HEK293T (cell line): ENCODE data around the gene PSMD9.

Experiments
- ARNT ChIP-seq: fragments of 450-650 bp; IDR thresholded peaks from 2 replicates; pipeline ENCODE4 v1.6.1; 2017; ENCODE audit warnings: mild to moderate bottlenecking
- BHLHE40 ChIP-seq: fragments of 450-650 bp; IDR thresholded peaks from 2 replicates; pipeline ENCODE4 v1.6.1; 2016; ENCODE audit warnings: mild to moderate bottlenecking, moderate library complexity, borderline replicate concordance
- FOXM1 ChIP-seq: fragments of 450-650 bp; IDR thresholded peaks from 2 replicates; pipeline ENCODE4 v1.6.1; 2017; ENCODE audit warnings: mild to moderate bottlenecking, borderline replicate concordance
- L3MBTL2 ChIP-seq: fragments of 450-650 bp; conservative IDR thresholded peaks from 2 replicates; pipeline ENCODE4 v1.6.1; 2016; ENCODE audit warnings: mild to moderate bottlenecking
- SUZ12 ChIP-seq: fragments of 450-650 bp; IDR thresholded peaks from 2 replicates; pipeline ENCODE4 v1.6.1; 2016; ENCODE audit warnings: mild to moderate bottlenecking
- TARDBP ChIP-seq: fragments of 450-650 bp; IDR thresholded peaks from 2 replicates; pipeline ENCODE4 v1.6.1; 2016
- ZNF384 ChIP-seq: fragments of 450-650 bp; IDR thresholded peaks from 2 replicates; pipeline ENCODE4 v1.6.1; 2016

DNA sequence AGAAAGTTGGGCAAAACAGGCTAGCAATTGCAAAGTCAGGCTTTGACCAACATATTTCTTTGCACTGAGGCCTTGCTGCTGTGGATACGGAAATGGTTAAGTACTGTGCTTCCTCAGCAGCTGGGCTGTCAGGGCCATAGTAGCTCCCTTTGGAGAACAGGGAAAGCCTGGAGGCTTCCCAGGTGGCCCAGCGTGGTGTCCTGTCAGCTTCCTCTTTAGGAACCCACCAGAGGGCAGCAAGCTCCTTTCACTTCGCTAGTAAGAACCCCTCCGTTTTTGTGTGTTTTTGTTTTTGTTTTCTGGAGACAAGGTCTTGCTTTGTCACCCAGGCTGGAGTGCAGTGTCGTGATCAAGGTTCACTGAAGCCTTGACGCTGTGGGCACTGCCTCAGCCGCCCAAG lies 28.1 kb downstream of the PSMD9 start:
- no peak for TF ChIP-seq SUZ12
- TF ChIP-seq ZNF384: no peak
- no peak for TF ChIP-seq FOXM1
- TF ChIP-seq L3MBTL2: no peak
- TF ChIP-seq ARNT: no peak
- TF ChIP-seq TARDBP: no peak
- TF ChIP-seq BHLHE40: no peak
